ENCODE measurements around the gene PLSCR2.
"Not testable (repeated sequence)": the region's sequence is repeated elsewhere in the genome, so short reads cannot be mapped to it uniquely, and the experiment has no call there.

The PLSCR2 gene

GRCh38 chr3:146476094-146476740, 6.9 kb upstream of the PLSCR2 start:
- DNase-seq = no peak

- not testable (repeated sequence) for DNase-seq
These were observed 5.6 kb upstream of the PLSCR2 start for GRCh38 chr3:146474976-146475375.

- no peak for DNase-seq
These were observed 4.4 kb upstream of the PLSCR2 start for GRCh38 chr3:146473726-146474125.

- no peak for DNase-seq
These were observed 3.2 kb upstream of the PLSCR2 start for GRCh38 chr3:146472611-146473010.

- DNase-seq = no peak
These were observed 1.7 kb upstream of the PLSCR2 start for GRCh38 chr3:146471012-146471411.

GRCh38 chr3:146470425-146470990, 1.1 kb upstream of the PLSCR2 start:
- DNase-seq = no peak

GRCh38 chr3:146468671-146469149, 651 bp downstream of the PLSCR2 start:
- no peak for DNase-seq

GRCh38 chr3:146468234-146468633, 1.1 kb downstream of the PLSCR2 start:
- DNase-seq = no peak

GRCh38 chr3:146466604-146467003, 2.8 kb downstream of the PLSCR2 start:
- no peak for DNase-seq

- no peak for DNase-seq
These were observed 3.5 kb downstream of the PLSCR2 start for GRCh38 chr3:146465693-146466465.

GRCh38 chr3:146464783-146465182, 4.6 kb downstream of the PLSCR2 start:
- DNase-seq = no peak

- DNase-seq = no peak
These were observed 5.3 kb downstream of the PLSCR2 start for GRCh38 chr3:146464005-146464595.

- no peak for DNase-seq
These were observed 14.6 kb downstream of the PLSCR2 start for GRCh38 chr3:146454796-146455195.

- DNase-seq = no peak
These were observed 19.7 kb downstream of the PLSCR2 start for GRCh38 chr3:146449613-146450012.

- DNase-seq = no peak
These were observed 20.3 kb downstream of the PLSCR2 start for GRCh38 chr3:146449076-146449475.

GRCh38 chr3:146446026-146446425, 23.3 kb downstream of the PLSCR2 start:
- DNase-seq = no peak

GRCh38 chr3:146440310-146440709, 29.1 kb downstream of the PLSCR2 start:
- DNase-seq = not testable (repeated sequence)

- DNase-seq = no peak
These were observed 37.3 kb downstream of the PLSCR2 start for GRCh38 chr3:146432066-146432465.

GRCh38 chr3:146431240-146431639, 38.1 kb downstream of the PLSCR2 start:
- DNase-seq = no peak

- DNase-seq = no peak
These were observed 44.0 kb downstream of the PLSCR2 start for GRCh38 chr3:146425341-146425740.

- no peak for DNase-seq
These were observed 47.3 kb downstream of the PLSCR2 start for GRCh38 chr3:146421819-146422759.

- DNase-seq = no peak
These were observed 53.0 kb downstream of the PLSCR2 start for GRCh38 chr3:146416366-146416765.
